GM21526 (cell line): ENCODE data around the gene PTPRN2.
"Not testable (repeated sequence)": the region's sequence is repeated elsewhere in the genome, so short reads cannot be mapped to it uniquely, and the experiment has no call there.

Experiments
- ATAC-seq: cut with Tn5 transposase; IDR thresholded peaks from one replicate; pipeline ENCODE4 v1.9.1; 2021; ENCODE audit warnings: moderate library complexity; ENCODE audit not compliant: unreplicated experiment, low FRiP score

The PTPRN2 gene

GRCh38 chr7:158264881-158265742, 322.5 kb downstream of the PTPRN2 start:
- no peak for ATAC-seq

- ATAC-seq: no peak
These were observed 323.5 kb downstream of the PTPRN2 start for GRCh38 chr7:158263964-158264748.

- no peak for ATAC-seq
These were observed 324.3 kb downstream of the PTPRN2 start for GRCh38 chr7:158263110-158263963.

GRCh38 chr7:158262284-158263109, 325.1 kb downstream of the PTPRN2 start:
- ATAC-seq: no peak

- ATAC-seq: no peak
These were observed 326.0 kb downstream of the PTPRN2 start for GRCh38 chr7:158261362-158262235.

GRCh38 chr7:158260567-158261361, 326.9 kb downstream of the PTPRN2 start:
- no peak for ATAC-seq

- no peak for ATAC-seq
These were observed 327.8 kb downstream of the PTPRN2 start for GRCh38 chr7:158259671-158260418.

GRCh38 chr7:158259141-158259540, 328.5 kb downstream of the PTPRN2 start:
- ATAC-seq: no peak

GRCh38 chr7:158258411-158259130, 329.1 kb downstream of the PTPRN2 start:
- no peak for ATAC-seq

- ATAC-seq: no peak
These were observed 329.9 kb downstream of the PTPRN2 start for GRCh38 chr7:158257516-158258410.

- no peak for ATAC-seq
These were observed 330.6 kb downstream of the PTPRN2 start for GRCh38 chr7:158257001-158257400.

GRCh38 chr7:158256091-158256816, 331.4 kb downstream of the PTPRN2 start:
- ATAC-seq: no peak

GRCh38 chr7:158255558-158255957, 332.1 kb downstream of the PTPRN2 start:
- ATAC-seq: no peak

- ATAC-seq: no peak
These were observed 332.5 kb downstream of the PTPRN2 start for GRCh38 chr7:158255156-158255555.

- not testable (repeated sequence) for ATAC-seq
These were observed 334.0 kb downstream of the PTPRN2 start for GRCh38 chr7:158253670-158254045.
